GM21526 (cell line): Measurements from ENCODE around the gene CYB5R3.
"Not testable (repeated sequence)": the region's sequence is repeated elsewhere in the genome, so short reads cannot be mapped to it uniquely, and the experiment has no call there.

ENCODE experiments used
- ATAC-seq: cut with Tn5 transposase; IDR thresholded peaks from one replicate; pipeline ENCODE4 v1.9.1; 2021; ENCODE audit warnings: moderate library complexity; ENCODE audit not compliant: unreplicated experiment, low FRiP score

Gene CYB5R3

GRCh38 chr22:42577141-42577540 lies 72.1 kb downstream of the CYB5R3 start:
- ATAC-seq: not testable (repeated sequence)

DNA sequence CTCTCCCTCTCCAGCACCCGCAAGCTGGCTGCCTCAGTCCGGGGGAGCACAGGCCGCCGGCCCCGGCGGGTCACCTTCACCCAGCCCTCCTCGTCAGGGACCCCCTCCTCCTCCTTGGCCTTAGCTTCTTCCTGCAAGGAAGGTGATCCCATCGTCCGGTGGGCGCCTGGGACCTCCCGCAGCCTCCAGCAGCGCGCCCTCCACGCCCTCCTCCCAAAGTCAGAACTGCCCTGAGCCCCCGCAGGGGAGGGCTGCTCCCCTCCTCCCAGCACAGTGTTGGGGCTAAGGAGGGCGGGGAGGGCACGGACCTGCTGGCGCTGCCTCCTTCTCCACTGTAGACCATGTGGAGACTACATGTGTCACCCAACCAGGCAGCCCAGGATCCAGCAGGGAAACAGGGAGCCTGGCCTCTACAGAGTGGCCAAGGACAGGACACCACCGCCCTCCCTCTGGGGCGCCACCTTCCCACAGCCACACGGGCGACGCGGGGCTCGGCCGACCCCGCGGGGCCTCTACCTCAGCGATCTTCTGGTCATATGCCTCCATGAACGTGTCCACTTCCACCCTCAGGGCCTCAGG lies 73.1 kb downstream of the CYB5R3 start:
- not testable (repeated sequence) for ATAC-seq

- ATAC-seq: not testable (repeated sequence)
These were observed 74.7 kb downstream of the CYB5R3 start for GRCh38 chr22:42574468-42574867.

- not testable (repeated sequence) for ATAC-seq
These were observed 75.1 kb downstream of the CYB5R3 start for GRCh38 chr22:42574046-42574445.

DNA sequence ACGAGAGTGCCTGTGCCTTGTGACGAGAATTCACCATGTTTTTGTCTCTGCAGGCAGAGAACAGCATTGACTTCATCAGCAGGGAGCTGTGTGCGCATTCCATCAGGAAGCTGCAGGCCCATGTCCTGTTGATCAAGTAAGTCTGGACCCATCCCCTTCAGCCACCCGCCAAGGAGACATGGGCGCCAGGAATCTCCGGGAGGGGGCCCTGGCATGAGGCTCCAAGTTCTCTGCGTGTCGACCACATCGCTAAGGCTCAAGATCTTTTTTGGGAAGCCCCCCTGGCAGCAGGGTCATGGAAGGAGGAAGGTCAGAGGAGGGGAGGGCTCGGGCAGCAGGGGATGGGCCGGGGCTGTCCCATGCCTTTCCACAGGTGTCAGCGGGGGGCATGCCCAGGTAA lies 78.1 kb downstream of the CYB5R3 start:
- not testable (repeated sequence) for ATAC-seq

DNA sequence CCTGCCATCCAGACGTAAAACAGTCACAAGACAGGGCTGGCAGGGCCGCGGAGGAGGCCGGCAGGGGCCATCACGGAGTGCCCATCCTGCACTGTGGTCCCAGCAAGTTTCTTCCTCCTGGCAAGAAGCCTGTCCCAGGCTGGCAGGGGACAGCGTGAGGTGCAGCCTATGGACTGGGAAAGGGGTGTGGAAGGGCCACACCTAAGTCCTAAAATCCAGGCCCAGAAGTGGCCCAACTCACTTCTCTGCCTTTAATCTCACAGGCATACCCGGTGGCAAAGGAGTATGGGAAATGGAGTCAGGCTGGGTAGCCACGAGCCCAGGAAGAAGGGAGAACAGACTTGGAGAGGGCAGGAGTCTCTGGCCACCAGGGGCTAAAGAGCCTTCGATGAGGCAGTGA lies 78.6 kb downstream of the CYB5R3 start:
- not testable (repeated sequence) for ATAC-seq

GRCh38 chr22:42567950-42568349 lies 81.2 kb downstream of the CYB5R3 start:
- ATAC-seq: not testable (repeated sequence)
